Measurements from ENCODE around the gene CCDC142. TPM values are rescaled to one million over a fixed set of nuclear protein-coding genes. Genes with fewer than 3 reads are reported as not detected.
A peak's percentile ranks its signal among the peaks of the same experiment; 100 is the strongest.

CCDC142 gene
- total RNA-seq, 3 donors from 2014 or later, result 22.6 to 36.5 (median 28.5) TPM

GRCh38 chr2:74430502-74430901, 52.3 kb downstream of the CCDC142 start:
- no peaks in the 10 kb centered on the region for H3K9me3 ChIP-seq
- no peaks in the 10 kb centered on the region for H3K36me3 ChIP-seq (ENCODE audit: low read depth)
- no peak for ATAC-seq
- intact Hi-C loops (cut with DNase I, micrococcal nuclease), result no loop called here
- TF ChIP-seq CTCF (IDR thresholded peaks at IDR 0.05), result no peak
- DNase-seq, result no peak
- H3K4me1 ChIP-seq (ENCODE audit: low read depth), result peaks cover 17% of the 10 kb centered on the region
- H3K4me3 ChIP-seq, result no peak overlapping the region

GRCh38 chr2:74429487-74430451, 53.0 kb downstream of the CCDC142 start:
- H3K36me3 ChIP-seq (ENCODE audit: low read depth), result no peaks in the 10 kb centered on the region
- peaks cover 17% of the 10 kb centered on the region for H3K4me1 ChIP-seq (ENCODE audit: low read depth)
- no peak for TF ChIP-seq CTCF (IDR thresholded peaks at IDR 0.05)
- peak; percentile 82 for ATAC-seq
- intact Hi-C loops (cut with DNase I, micrococcal nuclease), result no loop called here
- H3K4me3 ChIP-seq, result no peak overlapping the region
- no peaks in the 10 kb centered on the region for H3K9me3 ChIP-seq
- DNase-seq, result peak; percentile 65 to 71 (median 71)

- Histone ChIP-seq H3K4me1 (ENCODE audit: low read depth) (peaks cover 17% of the 10 kb centered on the region), H3K36me3 (ENCODE audit: low read depth) (no peaks in the 10 kb centered on the region), H3K9me3 (no peaks in the 10 kb centered on the region), H3K4me3 (no peak overlapping the region)
- no peak for DNase-seq
- intact Hi-C loops (cut with DNase I, micrococcal nuclease), result no loop called here
- TF ChIP-seq CTCF (IDR thresholded peaks at IDR 0.05), result no peak
- no peak for ATAC-seq
These were observed 54.1 kb downstream of the CCDC142 start for GRCh38 chr2:74428675-74429074.

- Histone ChIP-seq H3K4me1 (ENCODE audit: low read depth) (peaks cover 17% of the 10 kb centered on the region), H3K9me3 (no peaks in the 10 kb centered on the region), H3K36me3 (ENCODE audit: low read depth) (no peaks in the 10 kb centered on the region), H3K4me3 (no peak overlapping the region)
- ATAC-seq (no peak), DNase-seq (no peak)
- intact Hi-C loops (cut with DNase I, micrococcal nuclease), result no loop called here
- TF ChIP-seq CTCF (IDR thresholded peaks at IDR 0.05), result no peak
These were observed 55.2 kb downstream of the CCDC142 start for GRCh38 chr2:74427551-74427950.

GRCh38 chr2:74426181-74426758, 56.5 kb downstream of the CCDC142 start:
- ATAC-seq, result no peak
- Histone ChIP-seq H3K4me1 (ENCODE audit: low read depth) (peaks cover 23% of the 10 kb centered on the region), H3K36me3 (ENCODE audit: low read depth) (no peaks in the 10 kb centered on the region), H3K4me3 (no peak overlapping the region), H3K9me3 (no peaks in the 10 kb centered on the region)
- DNase-seq, result no peak
- no peak for TF ChIP-seq CTCF (IDR thresholded peaks at IDR 0.05)
- intact Hi-C loops (cut with DNase I, micrococcal nuclease), result no loop called here
